NB4 (cell line): Measurements from ENCODE around the gene RANBP17.

Experiments used
- MYC ChIP-seq: IDR thresholded peaks from 2 replicates; pipeline ENCODE4 v1.6.1; 2011; ENCODE audit warnings: low read depth, low read length
- POLR2A ChIP-seq: IDR thresholded peaks from 2 replicates; pipeline ENCODE4 v1.6.1; 2011; ENCODE audit warnings: mild to moderate bottlenecking; ENCODE audit not compliant: insufficient read length; ENCODE audit errors: extremely low read depth
- TF ChIP-seq, protein P1 (sequence below): IDR thresholded peaks from one replicate; pipeline ENCODE4 v1.5.1; 2012; ENCODE audit warnings: low read depth, low read length

DNA sequence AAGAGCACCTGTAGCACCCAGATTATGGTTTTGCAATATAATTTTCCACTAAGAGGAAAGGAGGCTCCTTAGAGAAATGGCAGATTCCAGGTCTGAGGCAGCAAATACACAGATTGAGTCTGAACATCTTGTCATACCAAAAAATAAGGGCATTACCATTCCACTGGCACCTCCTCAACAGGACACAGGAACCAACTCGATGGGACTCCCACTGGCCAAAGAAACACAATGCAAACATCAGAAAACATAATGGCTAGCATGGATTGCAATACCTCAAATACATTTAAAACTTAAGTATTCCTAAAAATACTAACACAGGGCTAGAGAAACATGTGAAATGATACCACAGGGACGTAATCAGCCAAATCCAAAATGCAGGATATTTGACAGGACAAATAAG lies 12.4 kb upstream of the RANBP17 start:
- TF ChIP-seq POLR2A (no peak), MYC (no peak)
- TF ChIP-seq, protein P1, sequence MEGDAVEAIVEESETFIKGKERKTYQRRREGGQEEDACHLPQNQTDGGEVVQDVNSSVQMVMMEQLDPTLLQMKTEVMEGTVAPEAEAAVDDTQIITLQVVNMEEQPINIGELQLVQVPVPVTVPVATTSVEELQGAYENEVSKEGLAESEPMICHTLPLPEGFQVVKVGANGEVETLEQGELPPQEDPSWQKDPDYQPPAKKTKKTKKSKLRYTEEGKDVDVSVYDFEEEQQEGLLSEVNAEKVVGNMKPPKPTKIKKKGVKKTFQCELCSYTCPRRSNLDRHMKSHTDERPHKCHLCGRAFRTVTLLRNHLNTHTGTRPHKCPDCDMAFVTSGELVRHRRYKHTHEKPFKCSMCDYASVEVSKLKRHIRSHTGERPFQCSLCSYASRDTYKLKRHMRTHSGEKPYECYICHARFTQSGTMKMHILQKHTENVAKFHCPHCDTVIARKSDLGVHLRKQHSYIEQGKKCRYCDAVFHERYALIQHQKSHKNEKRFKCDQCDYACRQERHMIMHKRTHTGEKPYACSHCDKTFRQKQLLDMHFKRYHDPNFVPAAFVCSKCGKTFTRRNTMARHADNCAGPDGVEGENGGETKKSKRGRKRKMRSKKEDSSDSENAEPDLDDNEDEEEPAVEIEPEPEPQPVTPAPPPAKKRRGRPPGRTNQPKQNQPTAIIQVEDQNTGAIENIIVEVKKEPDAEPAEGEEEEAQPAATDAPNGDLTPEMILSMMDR, result no peak
